NCI-H2081 (cell line): ENCODE results near the gene SYT2.

Source experiments
- DNase-seq, 2 experiments: peaks; one replicate each; lab custom pipeline; 2025; lab: John Stamatoyannopoulos, UW

Gene SYT2

GRCh38 chr1:202677433-202677832, 32.8 kb downstream of the SYT2 start:
- no peak for DNase-seq

GRCh38 chr1:202673531-202673930, 36.7 kb downstream of the SYT2 start:
- DNase-seq, result no peak

- peak; percentile 6 to 56 for DNase-seq
Observed at GRCh38 chr1:202671399-202671798, 38.9 kb downstream of the SYT2 start.

DNA sequence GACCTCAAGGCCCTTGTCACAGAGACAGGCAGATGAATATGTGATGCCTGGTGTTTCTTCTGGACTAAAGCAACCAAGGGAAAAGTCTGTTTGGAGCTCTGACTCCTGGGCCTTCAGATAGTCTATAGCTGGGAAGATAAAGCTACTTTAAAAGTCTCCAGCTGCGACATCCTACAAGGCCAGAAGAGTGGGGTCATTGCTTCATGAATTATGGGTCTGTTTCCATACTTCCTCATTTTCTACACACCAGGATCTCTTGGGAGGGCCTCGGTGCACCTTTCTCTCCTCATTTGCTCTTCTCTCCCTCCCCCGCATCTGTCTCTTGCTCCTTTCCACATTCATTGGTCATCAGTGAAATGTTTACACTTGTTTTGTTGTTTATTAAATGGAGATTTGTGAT, 44.8 kb downstream of the SYT2 start:
- no peak for DNase-seq

DNA sequence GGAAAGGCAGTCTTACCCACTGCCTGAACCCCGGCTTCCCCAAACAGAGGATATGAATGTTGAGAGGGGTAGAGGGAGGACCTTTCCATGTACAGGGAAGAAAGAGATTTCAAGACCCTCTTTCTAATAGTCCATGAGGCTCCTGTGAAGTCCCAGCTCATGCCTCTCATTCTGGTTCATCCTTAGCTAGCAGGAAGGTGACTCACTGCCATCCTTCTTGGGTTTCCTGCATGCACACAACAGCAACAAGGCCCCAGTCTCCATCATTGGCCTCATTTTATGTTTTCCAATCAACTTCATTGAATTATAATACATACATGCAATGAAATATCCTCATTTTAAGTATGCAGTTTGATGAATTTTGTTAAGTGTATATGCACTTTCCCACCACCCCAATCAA, 46.2 kb downstream of the SYT2 start:
- DNase-seq, result no peak

DNA sequence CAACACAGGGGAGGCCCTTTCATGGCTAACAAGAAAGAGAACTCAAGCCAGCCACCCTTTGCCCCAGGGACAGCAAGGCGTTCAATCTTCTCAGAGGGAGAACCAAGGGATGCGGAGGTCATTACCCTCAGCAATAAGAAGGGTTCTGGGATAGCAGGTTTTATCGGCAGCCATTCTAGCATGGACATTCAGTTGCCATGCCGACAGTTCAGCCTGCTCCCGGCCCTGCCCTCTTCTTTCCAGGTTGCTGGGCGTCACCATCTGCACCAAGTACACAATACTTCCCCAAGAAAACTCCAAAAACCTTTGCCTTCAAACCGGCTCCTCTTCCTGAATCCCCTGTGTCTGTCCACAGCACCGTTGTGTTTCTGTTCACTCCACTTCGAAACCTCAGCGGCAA, 47.1 kb downstream of the SYT2 start:
- DNase-seq, result no peak

GRCh38 chr1:202662081-202662480, 48.2 kb downstream of the SYT2 start:
- peak; percentile 27 to 59 for DNase-seq

GRCh38 chr1:202661136-202661845, 49.0 kb downstream of the SYT2 start:
- no peak for DNase-seq

DNA sequence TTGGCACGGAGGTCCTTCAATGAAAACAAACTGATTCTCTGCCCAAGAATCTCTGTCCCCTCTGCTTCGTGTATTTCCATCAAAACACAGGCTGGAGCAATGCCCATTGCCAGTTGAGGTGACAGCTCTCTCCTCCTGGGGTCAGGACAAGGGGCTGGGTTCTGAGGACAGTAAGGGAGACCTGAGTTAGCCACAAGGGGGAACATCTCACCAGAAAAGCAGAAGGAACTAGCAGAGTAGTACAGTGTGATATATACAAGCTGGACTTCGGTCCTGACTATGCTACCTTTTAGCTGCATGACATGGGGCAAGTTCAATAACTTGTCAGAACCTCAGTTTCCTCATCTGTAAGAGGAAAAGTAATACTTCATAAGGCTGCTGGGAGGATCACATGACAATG, 50.3 kb downstream of the SYT2 start:
- DNase-seq, result no peak

DNA sequence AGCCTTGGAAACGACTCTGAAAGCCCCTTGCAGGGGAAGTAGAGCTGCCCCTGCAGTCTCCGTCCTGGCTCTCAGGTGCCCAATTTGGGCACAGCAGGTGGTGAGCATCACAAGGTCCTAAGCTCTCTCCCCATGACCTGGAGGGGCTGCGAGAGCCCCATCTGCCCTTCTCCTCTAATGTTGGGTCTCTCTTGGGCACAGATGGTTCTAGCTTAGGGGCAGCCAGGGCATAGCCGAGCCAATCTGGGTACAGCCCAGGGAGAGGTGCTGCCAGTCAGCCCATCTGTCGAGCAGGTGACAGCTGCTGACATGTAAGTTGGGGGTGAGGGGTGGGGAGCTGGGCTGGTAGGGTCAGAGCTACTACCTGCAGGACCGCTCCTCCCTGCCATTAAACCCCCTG, 50.7 kb downstream of the SYT2 start:
- DNase-seq, result no peak

DNA sequence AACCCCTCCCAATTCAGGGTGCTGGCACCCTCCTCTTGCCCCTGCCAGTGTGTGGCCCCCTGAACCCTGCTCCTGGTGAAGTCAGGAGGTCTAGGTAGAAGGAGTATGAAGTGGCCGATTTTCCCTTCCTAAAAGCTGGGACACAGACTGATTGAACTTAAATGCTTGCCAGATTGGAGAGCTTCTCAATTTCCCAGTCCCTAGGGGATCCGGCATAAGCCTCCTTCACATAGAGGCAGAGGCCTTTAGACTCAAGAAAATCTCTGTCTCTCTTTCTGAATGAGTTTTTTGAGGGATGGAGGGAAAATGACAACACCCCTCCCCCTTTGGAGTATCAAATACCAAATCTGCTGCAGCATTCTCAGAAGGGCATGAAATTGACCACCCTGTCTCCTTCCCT, 51.5 kb downstream of the SYT2 start:
- no peak for DNase-seq

- no peak for DNase-seq
Observed at GRCh38 chr1:202658251-202658759, 51.9 kb downstream of the SYT2 start.

DNA sequence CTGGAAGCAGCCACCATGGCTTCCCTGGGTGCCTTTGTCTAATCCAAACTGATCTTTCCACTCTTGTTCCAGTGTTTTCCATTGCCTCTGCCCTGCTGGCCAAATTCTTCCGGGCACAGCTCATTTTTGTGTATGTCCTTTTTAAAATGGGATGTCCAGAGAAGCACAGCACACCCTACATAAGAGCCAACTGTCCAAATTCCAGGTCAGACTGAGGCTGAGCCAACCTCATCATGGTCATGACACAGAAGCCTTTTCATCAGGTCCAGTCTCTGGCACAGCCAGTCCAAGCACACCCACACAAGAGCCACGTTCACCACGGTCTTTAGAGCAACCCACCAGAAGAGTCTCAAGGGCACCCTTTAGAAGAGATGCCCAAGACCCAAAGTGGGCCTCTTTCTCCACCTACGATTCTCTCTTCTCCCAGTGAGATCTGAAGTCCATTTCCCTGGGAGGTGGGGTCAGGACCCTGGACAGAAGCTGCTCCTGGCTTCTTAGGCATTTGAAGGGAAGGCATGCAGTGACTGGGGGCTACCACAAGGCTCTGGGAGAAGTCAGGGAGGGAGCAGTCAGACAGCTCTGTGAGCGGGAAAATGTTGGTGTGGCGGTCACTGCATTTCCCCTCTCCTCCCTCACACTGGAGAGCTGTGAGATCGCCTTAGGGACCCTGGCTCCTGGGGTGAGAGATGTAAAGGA, 53.2 kb downstream of the SYT2 start:
- no peak for DNase-seq

GRCh38 chr1:202656057-202656456, 54.2 kb downstream of the SYT2 start:
- DNase-seq, result no peak

GRCh38 chr1:202654079-202654478, 56.2 kb downstream of the SYT2 start:
- no peak for DNase-seq

DNA sequence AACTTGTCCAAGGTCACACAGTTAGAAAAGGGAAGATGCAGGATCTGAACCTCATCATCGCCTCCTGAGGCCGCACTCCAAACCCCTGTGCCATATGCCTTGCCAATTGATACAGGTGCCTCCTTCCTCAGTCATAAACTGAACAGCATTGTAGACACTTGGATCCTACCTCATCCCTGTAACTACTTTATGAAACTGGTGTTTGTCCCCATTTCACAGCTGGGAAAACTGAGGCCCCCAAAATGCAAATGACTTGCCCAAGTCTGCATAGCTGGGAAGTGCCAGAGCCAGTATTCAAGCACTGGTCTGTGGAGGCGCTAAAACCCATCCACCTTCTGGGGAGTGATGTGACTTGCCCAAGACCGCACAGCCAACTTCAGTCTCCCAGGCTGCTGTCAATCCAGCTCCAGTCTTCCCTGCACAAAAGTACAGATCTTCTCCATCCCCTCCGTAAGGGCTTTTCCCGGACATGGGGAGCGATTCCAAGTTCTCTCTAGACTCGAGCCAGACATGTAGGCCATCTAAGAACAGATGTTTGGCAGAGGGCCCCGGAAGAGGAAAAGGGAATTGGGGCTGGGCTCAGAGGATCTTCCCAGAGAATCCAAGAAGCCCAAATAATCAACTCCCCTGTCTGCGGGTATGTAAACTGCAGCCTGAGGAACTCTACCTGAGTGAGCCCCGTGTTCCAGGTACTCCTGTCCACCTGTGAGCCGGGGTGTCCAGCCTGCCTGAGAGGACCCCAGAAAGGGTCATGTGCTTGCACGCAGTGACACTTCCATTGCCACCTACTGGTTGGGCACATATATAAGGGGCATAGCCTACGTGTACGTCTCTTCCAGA, 60.5 kb downstream of the SYT2 start:
- DNase-seq, result no peak

- no peak for DNase-seq
Observed at GRCh38 chr1:202648605-202649226, 61.5 kb downstream of the SYT2 start.

- DNase-seq, result no peak
Observed at GRCh38 chr1:202645097-202645476, 65.2 kb downstream of the SYT2 start.

DNA sequence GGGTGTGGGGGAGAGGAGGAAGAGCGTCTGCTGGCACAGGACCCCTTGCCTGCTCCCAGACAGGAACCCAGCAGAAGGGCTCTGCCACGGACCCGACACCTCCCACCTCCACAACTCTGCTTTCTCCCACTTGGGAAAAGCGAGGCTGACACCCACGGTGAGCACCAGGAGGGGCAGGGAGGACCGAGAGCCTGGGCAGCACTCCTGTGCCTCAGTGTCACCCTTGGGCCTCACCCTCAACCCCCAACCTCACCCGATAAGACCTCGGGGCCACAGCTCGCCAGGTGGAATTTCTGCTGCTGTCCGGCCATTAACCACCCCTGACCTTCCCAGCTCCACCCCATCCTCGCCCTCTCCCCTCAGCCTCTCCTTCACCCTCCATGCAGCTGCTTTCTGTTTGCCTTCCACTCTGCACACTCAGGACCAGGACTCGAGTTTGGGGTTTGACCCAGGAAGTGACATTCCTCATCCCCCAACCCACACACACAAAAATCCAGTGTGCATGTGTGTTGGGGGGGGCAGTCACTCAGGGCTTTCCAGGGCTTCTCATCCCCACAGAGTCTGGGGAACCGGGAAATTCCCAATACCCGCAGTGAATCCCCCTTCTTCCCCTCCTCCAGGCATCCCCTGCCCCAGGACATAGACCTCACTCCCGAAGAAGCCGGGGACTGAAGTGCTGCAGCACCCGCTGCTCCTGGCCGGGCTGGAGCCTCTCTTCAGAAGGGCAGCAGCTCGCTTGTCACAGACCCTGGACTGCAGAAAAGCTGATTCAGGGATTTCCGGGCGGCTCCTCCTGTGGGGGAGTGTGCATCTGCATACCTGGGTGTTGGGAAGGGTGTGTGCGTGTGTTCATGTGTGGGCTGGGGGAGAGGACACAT, 65.8 kb downstream of the SYT2 start:
- DNase-seq, result no peak

DNA sequence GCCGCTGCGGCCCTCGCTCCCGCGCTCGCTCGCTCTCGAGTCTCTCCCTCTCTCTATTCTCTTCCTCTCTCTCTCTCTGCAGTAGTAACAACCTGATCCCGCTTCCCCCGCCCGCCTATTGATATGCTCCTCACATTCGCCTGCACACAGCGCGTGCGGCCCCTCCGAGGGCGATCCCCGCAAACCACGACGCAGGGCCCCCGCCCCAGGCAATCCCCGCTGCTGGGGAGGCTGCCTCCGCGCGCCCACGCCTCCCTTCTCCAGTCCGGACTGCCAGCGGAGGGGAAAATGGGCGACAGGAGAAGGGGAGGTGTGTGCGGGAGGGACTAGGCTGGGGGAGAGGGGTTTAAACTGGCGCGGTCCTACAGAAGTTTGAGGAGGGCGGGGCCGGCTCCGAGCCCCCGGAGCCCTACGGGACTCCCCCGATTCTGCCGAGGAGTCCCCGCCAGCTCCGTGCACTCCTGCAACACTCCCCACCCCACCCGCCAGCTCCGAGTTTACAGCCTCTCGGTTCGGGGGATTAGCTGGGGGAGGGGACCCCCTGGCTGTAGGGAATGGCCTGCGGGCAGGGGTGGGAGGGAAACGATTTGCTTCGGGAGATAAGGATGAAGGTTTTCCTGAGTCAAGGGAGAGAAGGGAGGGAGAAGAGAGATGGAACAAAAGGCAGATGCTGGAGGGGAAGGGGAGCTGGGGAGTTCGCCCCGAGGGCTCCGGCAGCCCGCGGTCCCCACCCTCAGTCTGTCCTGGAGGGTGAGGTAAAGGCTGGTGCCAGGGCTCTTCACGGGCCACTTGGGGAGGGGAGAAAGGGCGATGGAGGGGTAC, 66.6 kb downstream of the SYT2 start:
- DNase-seq, result no peak
